ENCODE data around the gene PAN3.
A peak's percentile ranks its signal among the peaks of the same experiment; 100 is the strongest.
"Not testable (repeated sequence)": the region's sequence is repeated elsewhere in the genome, so short reads cannot be mapped to it uniquely, and the experiment has no call there.

The PAN3 gene

DNA sequence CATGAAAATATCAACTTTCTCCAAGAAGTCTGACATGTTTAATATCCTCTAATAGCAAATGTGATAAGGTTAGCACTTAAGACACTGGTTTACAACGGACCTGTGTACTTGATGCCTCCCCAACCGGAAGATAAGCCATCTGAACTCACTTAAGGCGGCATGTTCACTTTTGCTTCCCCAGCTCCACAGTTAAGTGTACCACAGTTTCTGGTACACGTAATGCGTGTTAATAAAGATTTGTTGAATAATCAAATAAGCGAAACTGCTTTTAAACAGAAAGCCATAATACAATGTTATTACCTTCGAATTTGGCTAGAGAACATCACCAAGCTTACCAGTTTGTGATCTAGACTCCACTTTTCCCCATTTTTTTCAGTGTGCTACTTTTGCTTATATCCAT lies 1.4 kb upstream of the PAN3 start:
- no peak for DNase-seq (ENCODE audit: low read depth in 2 of 2)

DNA sequence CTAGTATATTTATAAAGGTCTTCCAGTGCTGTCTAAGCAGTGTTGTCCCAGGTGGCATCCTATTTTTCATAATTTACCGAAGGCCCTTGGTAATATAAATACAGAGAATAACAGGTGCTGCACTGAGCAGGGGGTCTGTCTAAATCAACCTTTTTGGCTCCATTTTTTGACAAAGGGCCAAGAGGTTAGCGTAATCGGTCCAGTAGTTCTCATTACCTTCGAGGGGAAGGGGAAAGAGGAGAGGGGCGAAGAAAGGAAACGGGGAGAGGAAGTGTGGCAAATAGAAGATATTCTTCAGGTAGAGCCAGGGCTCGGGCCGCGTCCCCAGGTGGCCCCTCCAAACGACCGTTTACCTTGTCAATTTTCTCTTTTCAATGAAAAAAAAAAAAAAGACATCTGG lies 749 bp upstream of the PAN3 start:
- no peak for DNase-seq (ENCODE audit: low read depth in 2 of 2)

DNA sequence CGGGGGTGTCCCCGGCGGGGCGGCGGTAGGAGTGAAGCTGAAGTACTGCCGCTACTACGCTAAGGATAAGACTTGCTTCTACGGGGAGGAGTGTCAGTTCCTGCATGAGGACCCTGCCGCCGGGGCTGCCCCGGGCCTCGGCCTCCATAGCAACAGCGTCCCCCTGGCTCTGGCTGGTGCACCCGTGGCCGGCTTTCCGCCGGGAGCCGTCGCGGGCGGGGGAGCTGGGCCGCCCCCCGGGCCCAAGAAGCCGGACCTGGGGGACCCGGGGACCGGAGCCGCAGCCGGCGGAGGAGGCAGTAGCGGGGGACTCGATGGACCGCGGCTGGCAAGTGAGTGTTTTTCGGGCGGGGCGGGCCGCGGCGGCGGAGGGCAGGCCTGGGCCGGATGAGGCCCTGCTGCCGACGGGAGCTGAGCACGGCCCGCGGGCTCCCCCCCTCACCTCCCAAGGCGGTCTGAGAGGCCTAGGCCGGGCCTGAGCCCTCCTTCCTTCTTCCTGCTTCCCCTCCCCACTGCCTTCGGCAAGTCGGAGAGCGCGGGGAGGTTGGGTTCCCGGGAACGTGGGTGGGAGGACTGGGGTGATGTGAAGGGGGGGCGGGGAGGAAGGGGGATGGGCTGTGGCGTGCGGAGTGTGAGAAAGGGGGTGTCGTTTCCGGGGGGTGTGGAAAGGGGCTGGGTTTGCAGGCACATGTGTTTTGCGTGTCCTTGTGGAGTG lies 568 bp downstream of the PAN3 start:
- DNase-seq (ENCODE audit: low read depth in 2 of 2), result peak; percentile 76 to 89

DNA sequence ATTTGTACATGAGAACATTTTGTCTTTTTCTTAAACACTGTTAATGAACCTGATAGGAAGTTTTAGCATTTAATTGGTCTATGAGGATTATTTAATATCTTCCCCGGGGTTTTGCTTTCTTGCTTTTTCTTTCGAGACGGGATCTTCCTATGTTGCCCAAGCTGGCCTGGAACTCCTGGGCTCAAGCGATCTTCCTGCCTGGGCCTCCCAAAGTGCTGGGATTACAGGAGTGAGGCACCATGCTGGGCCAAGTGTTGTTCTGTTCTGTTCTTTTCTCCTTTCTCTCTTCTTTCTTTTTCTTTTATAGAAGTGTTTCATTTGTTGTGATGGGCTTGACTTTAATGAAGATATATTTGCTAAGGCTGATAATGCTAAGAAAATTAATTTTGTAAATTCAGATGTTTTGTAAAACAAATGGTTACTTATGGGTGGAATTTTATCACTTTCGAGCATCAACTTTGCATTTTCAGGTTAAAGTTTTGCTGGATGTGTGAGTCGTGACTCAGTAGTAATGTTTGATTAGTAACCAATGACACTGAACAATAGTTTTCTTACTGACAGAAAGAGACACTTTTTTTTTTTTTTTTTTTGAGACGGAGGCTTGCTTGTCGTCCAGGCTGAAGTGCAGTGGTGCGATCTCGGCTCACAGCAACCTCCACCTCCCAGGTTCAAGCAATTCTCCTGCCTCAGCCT lies 2.2 kb downstream of the PAN3 start:
- DNase-seq (ENCODE audit: low read depth in 2 of 2), result no peak

DNA sequence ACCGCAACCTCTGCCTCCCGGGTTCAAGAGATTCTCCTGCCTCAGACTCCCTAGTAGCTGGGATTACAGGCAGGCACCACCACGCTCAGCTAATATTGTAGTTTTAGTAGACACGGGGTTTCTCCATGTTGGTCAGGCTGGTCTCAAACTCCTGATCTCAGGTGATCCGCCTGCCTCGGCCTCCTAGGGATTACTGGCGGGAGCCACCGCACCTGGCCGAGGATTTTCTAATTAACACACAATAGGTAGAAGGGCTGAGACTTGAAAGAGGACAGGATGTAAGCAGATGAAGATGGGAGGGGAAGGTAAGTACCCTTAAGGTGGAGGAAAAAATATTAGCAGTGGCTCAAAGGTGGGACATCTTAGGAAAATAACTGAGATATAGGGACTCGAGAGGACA lies 3.2 kb downstream of the PAN3 start:
- DNase-seq (ENCODE audit: low read depth in 2 of 2), result not testable (repeated sequence)

DNA sequence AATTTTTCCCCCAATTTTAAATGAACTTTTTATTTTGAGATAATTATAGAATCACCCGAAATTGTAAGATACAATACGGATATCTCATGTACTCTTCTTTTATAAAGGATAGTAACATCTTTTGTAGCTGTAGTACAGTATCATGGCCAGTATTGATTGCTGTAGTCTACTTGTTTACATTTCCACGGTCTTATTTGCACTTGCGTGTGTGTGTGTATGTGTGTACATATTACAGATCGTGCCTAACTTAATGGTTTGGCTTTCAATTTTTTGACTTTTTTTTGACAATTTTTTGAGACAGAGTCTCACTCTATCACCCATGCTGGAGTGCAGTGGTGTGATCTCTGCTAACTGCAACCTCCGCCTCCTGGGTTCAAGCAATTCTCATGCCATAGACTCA lies 6.7 kb downstream of the PAN3 start:
- no peak for DNase-seq (ENCODE audit: low read depth in 2 of 2)

DNA sequence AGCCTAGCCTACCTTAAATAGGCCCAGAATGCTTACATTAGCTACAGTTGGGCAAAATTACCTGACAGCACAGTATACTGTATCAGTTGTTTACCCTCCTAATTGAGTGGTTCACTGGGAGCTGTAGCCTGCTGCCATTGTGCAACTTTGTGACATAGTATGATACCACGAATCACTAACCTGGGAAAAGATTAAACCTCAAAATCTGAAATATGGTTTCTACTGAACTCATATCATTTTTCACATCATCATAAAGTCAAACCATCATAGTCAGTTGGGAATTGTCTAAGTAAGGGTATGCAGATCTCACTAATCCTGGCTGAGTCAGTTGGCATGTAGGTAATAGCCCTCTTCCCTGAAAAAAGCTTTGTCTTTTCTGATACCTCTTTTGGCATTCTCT lies 9.2 kb downstream of the PAN3 start:
- DNase-seq (ENCODE audit: low read depth in 2 of 2), result no peak

DNA sequence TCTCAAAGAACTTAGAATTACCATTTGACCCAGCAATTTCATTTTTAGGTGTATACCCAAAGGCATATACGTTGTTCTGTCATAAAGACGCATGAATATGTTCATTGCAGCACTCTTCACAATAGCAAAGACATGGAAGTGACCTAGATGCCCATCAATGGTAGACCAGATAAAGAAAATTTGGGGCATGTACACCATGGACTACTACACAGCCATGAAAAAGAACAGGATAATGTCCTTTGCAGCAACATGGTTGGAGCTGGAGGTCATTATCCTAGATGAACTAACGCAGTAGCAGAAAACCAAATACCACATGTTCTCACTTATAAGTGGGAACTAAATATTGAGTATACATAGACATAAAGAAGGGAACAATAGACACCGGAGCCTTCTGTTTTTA lies 20.7 kb downstream of the PAN3 start:
- DNase-seq (ENCODE audit: low read depth in 2 of 2), result no peak

DNA sequence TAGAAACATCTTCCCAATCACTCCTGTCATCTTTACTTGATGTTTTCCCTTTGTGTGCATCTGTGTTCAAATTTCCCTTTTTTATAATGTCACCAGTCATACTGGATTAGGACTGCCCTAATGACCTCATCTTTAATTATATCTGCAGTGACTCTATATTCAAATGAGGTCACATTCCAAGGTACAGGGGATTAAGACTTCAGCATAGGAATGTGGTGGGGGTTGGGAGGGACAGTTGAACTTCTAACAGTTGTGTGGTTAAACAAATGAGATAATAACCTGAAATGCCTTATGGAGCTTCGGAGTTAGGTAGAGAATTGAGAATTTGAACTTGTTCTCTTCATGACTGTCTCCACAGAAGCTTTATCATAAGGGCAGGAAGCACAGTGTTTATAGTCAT lies 23.0 kb downstream of the PAN3 start:
- no peak for DNase-seq (ENCODE audit: low read depth in 2 of 2)

DNA sequence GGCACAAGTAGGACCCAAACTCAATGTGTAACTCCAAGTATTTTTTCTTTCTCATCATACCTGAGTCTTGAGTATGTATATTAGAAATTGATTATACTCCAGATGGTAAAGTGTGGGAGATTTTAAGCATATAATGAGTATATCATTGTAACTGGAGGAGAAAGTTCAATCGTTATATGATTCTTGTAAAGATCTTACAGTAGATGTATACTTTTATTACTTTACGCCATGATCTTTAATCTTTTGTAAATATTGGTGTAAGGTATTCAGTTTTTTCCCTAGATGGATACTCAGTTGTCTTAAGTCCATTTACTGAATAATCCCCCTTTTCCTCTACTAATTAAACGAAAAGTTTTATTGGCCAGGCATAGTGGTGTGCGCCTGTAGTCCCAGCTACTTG lies 25.2 kb downstream of the PAN3 start:
- DNase-seq (ENCODE audit: low read depth in 2 of 2), result no peak

DNA sequence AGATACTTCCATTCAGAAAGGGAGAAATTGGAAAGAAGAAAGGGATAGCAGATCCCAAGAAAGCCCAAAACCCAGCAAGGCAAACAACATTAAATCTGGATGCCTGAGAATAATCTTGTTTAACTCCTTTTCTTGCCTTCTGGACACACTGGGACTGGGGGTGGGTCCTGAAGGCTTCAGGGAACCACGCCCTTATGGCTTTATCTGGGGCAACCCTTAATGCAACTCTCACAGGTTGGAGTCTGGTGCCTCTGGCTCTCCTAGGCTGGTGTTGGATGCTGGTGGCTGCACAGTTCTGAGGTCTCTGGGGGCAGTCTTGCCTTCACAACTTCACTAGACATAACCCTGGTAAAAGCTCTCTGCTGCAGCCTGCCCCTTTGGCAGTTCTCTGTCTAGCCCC lies 27.9 kb downstream of the PAN3 start:
- no peak for DNase-seq (ENCODE audit: low read depth in 2 of 2)

DNA sequence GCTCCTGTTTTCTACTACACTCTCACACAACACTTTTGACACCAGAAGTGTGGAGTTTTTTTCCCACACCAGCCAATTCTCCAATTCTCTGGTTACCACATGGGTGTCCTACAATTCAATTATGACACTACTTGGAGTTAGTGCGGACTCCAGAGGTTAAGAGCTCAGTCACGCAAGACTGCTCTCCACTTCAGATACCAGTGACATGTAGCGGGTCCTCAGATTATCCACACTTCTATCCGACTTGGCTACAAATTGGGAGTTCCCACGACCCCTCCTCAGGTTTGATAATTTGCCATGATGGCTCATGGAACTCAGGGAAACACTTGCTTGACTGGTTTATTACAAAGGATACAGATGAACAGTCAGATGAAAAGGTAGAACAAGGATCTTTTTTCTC lies 32.9 kb downstream of the PAN3 start:
- no peak for DNase-seq (ENCODE audit: low read depth in 2 of 2)

DNA sequence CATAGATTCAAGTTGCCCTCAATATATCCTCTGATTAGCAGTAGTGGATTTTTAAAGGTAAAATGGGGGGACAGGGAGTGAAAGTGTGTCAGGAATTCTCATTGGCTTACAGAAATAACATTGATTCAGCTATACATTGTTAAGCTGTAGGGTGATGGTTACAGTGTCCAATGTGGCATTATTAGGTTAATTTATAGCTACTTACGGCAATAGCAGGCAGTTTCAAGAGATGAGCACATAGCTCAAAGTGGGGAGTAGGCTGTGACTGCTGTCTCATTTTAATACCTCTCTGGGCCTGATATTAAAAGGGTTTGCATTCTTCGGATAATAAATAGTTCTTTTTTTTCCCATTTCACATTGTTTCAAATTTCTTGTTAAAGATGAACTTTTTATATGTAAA lies 34.6 kb downstream of the PAN3 start:
- no peak for DNase-seq (ENCODE audit: low read depth in 2 of 2)

DNA sequence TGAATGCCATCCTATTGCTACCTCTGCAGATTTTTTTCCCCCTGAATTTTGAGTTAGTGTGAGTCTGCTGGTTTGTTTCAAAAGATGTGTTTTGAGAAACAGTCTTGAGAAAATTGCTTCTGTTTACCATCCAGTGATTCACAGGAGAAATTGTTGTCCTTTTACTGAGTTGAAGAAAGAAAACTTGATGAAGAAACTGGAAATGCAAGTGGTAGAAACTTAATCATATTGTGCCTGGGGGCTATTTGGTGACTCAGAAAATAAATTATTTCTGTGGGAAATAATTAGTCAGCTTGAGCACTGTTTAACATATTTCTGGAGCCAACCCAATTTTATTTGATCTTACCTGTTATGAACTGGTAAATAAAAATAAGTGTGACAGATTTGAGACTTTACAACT lies 35.4 kb downstream of the PAN3 start:
- no peak for DNase-seq (ENCODE audit: low read depth in 2 of 2)

DNA sequence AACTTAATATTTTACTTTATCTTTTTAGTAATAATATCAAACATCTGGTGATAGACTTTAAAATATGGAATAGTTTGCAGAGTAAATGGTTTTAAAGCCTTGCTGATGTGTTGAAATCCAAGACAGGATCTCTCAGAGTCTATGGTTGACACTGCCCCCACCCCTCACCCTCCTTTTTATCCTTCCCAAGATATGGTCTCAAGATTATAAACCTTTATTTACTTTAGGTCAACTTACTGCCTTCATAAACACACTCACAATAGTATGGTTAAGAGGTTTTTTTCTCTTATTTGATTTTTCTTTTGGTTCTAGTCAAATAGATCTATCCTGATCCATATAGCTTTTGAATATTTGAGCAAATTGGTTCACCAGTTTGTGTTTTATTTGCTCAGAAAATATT lies 39.0 kb downstream of the PAN3 start:
- no peak for DNase-seq (ENCODE audit: low read depth in 2 of 2)

DNA sequence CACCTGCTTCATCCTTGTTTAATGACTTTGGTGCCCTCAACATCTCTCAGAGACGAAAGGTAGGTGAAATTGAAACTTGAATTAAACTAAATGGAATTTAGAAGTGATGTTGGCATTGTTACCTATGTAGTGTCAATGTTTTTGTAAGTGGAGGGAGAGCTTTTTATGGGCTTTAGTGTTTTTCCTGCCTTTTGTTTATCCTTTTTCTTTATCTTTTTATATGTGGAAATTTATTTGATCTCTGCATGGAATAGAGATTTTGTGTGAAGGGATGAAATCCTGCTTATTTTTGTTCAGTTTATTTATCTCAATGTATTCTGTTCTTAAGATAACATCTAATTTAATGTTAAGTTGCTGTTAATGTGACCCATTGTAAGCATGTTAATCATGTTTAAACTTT lies 39.5 kb downstream of the PAN3 start:
- no peak for DNase-seq (ENCODE audit: low read depth in 2 of 2)

DNA sequence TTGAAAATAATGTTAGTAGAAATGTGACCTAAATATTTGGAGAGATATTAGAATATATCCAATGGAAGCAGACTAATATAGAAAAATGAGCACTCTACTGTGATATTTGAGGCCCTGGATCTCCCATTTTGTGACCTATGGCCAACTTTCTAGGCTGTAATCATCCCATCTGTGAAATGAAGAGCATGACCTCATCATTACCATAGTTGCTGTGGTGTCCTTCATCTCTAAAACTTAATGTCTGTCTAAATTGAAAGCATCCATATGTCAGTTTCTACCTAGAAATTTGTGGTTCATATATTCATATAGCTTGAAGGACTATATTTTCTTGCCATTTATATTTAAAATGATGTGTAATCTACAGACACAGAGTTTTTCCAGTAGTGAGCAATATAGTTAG lies 41.6 kb downstream of the PAN3 start:
- no peak for DNase-seq (ENCODE audit: low read depth in 2 of 2)

DNA sequence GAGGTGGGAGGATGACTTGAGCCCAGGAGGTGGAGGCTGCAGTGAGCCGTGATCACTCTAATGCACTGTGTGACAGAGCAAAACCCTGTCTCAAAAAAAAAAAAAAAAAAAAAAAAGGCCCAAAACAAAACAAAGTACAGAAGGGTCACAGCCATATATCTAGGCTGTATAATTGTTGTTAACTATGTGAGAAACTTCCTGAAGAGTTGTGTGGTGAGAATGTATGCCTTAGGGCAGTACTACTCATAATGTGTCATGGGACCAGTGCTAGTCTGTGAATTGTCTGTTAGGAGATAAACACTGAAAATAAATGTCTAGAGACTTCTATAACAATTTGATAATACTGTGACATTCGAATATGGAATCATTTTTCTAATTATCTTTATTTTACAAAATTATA lies 43.1 kb downstream of the PAN3 start:
- DNase-seq (ENCODE audit: low read depth in 2 of 2), result no peak

DNA sequence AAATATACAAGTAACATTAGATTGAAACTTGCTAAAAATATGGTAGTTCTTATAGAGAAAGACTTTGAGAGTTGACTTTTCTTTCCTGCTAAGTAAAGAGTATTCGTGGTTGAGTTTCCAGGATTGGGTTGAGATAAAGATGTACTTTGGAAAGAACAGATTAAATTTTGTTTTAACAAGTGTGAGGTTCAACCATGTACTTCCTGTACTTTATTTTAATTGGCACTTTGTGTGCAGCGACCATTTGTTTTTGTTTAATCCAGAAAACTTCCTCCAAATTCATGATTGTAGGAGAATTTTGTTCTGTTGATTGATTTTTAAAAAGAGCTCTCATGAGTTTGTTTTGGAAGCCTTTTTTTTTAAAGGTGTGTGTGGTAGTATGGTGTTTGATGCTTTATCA lies 46.9 kb downstream of the PAN3 start:
- DNase-seq (ENCODE audit: low read depth in 2 of 2), result no peak

DNA sequence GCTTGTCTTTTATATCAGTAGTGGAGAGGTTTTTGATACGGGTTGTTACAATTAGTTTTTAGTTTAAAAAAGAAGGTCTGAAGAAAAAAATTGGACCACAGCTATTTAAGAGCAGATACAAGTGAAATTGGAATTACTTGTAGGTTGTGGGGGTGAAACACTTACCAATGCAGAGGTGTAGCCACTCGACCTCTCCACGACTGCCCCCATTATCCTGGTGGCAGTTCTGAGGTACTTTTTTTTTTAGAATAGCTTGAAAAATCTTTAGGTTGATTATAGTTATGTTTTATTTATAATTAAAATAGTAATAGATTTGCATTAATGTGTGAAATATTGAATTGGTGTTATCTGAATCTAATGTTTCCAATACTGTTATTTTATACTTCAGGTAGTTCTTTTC lies 60.7 kb downstream of the PAN3 start:
- no peak for DNase-seq (ENCODE audit: low read depth in 2 of 2)

DNA sequence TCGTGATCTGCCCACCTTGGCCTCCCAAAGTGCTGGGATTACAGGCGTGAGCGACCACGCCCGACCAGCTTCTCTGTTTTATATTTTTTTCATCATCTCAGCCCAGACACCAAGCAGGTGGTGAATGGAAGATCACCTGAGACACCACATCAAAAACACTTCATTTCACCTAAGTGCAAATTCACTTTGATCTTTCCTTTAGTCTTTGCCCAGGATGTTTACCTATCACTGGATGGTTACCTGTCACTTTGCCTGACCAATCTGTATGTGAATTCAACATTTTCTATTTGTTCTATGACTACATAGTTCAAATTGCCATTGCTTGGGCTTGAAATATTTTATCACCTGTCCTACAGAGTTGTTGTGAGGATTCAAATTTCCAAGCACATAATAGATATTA lies 65.7 kb downstream of the PAN3 start:
- no peak for DNase-seq (ENCODE audit: low read depth in 2 of 2)

DNA sequence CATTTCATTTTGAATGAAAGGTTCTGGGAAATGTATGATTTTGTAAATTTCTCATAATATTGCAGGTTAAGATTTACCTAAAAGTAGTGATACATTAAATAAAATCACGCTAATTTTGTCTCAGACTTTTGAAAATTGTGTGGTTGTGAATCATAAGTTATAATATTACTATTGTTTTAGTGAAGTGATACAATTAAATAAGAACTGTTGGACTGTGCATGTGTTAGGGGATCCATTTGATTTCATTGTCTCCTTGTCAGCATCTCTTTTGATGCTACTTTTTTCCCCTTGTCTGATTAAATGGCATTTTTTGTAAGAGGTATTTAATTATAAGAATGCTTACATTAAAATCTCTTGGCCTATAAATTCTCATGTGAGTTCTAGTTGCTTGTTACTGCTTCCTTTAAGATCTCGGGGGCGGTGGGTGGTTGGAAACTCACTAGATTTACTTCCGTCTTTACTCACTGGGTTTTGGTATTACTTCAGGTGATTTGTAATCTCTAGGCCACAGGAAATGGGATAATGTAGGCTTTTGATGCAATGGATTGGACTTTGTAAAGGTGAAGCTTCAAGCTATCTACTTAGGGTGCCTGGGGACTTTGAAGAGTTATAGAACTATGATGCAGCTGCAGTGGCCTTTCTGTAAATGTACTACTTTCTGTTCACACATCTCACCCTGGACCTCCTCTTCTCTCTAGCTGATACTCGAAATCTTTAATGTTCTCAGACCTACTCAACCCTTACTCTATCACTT lies 66.5 kb downstream of the PAN3 start:
- no peak for DNase-seq (ENCODE audit: low read depth in 2 of 2)

DNA sequence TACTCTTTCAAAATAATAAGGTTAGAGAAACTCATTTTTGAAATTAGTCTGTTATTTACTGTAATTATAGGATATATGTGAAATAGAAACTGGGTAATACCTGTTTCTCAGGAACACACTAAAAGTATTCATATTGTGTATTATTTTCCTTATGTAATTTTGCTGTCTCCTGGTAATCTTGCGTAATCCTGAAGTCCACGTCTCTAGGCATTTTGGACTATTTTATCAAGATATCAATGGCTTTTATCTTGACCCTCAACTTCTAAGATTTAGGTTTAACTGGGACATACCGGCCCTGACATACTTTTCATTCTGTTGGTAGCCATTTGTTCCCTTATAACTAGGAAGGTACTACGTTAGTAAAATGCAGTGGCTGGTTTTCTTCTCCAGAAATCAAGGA lies 80.3 kb downstream of the PAN3 start:
- DNase-seq (ENCODE audit: low read depth in 2 of 2), result no peak

All from activated CD8-positive, alpha-beta memory T cell treated with anti-CD3 and anti-CD28 coated beads for 4 hours (primary cell).